ENCODE measurements around the gene BMP6. TPM values are rescaled to one million over a fixed set of nuclear protein-coding genes. Genes with fewer than 3 reads are reported as not detected.

Gene BMP6
- total RNA-seq, 1 experiment from 2014 or later, result not detected

DNA sequence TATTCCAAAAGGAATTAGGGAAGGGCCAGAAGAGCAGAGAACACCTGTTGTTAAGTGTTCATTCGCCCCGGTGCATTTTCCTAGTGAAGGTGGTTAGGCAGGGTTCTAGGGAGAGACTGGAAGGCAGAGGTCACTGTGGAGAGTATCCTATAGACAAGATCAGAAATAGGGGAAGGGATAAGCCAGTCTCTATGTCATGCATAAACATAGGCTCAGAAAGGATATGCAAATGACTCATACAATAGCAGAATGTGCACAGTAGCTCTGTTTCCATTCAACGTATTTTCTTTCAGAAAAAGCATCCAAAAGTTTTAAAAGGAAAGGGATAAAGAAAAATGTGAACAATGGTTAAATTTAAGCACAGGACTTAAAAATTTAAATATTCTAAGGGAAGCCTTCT lies 47.4 kb downstream of the BMP6 start:
- CTCF ChIA-PET, result no interaction called here
- POLR2A ChIA-PET (ENCODE audit: unreplicated experiment), result no interaction called here
- Histone ChIP-seq H3K36me3 (ENCODE audit: low read depth) (no peaks in the 10 kb centered on the region), H3K9me3 (ENCODE audit: insufficient read depth, low read depth) (no peaks in the 10 kb centered on the region), H4K20me1 (ENCODE audit: insufficient read depth) (no peaks in the 10 kb centered on the region), H3K4me3 (no peak overlapping the region), H3F3A (ENCODE audit: insufficient read depth, low read depth) (peaks cover 8% of the 10 kb centered on the region; the same call in 1 of the 2 replicates), H3K4me1 (replicated peaks; ENCODE audit: insufficient read depth) (peaks cover 13% of the 10 kb centered on the region), H3K27me3 (ENCODE audit: insufficient read depth, low read depth) (no peaks in the 10 kb centered on the region), H3K79me2 (ENCODE audit: low read depth) (no peaks in the 10 kb centered on the region), H2AFZ (no peak overlapping the region), H3K9me2 (ENCODE audit: insufficient read depth) (no peaks in the 10 kb centered on the region), H3K27ac (no peak overlapping the region), H3K4me2 (no peak overlapping the region)
- BruUV-seq (replicated peaks), result no TSS peak
- no peak for DNase-seq
- TF ChIP-seq CTCF (conservative IDR thresholded peaks at IDR 0.05), result no peak
- no peak for TF ChIP-seq EZH2 (IDR thresholded peaks at IDR 0.05; ENCODE audit: low read depth)
- intact Hi-C loops (cut with micrococcal nuclease; ENCODE audit: unreplicated experiment), result no loop called here

GRCh38 chr6:7773914-7774313 lies 48.0 kb downstream of the BMP6 start:
- Histone ChIP-seq H3K4me3 (no peak overlapping the region), H3F3A (ENCODE audit: insufficient read depth, low read depth) (peaks cover 8% of the 10 kb centered on the region; the same call in 1 of the 2 replicates), H3K9me3 (ENCODE audit: insufficient read depth, low read depth) (no peaks in the 10 kb centered on the region), H3K4me1 (replicated peaks; ENCODE audit: insufficient read depth) (peaks cover 13% of the 10 kb centered on the region), H3K27me3 (ENCODE audit: insufficient read depth, low read depth) (no peaks in the 10 kb centered on the region), H3K9me2 (ENCODE audit: insufficient read depth) (no peaks in the 10 kb centered on the region), H3K27ac (no peak overlapping the region), H3K36me3 (ENCODE audit: low read depth) (no peaks in the 10 kb centered on the region), H4K20me1 (ENCODE audit: insufficient read depth) (no peaks in the 10 kb centered on the region), H3K4me2 (no peak overlapping the region), H3K79me2 (ENCODE audit: low read depth) (no peaks in the 10 kb centered on the region), H2AFZ (no peak overlapping the region)
- TF ChIP-seq EZH2 (IDR thresholded peaks at IDR 0.05; ENCODE audit: low read depth), result no peak
- no peak for TF ChIP-seq CTCF (conservative IDR thresholded peaks at IDR 0.05)
- DNase-seq, result no peak
- ChIA-PET CTCF (no interaction called here), POLR2A (ENCODE audit: unreplicated experiment) (no interaction called here)
- BruUV-seq (replicated peaks), result no TSS peak
- intact Hi-C loops (cut with micrococcal nuclease; ENCODE audit: unreplicated experiment), result no loop called here

DNA sequence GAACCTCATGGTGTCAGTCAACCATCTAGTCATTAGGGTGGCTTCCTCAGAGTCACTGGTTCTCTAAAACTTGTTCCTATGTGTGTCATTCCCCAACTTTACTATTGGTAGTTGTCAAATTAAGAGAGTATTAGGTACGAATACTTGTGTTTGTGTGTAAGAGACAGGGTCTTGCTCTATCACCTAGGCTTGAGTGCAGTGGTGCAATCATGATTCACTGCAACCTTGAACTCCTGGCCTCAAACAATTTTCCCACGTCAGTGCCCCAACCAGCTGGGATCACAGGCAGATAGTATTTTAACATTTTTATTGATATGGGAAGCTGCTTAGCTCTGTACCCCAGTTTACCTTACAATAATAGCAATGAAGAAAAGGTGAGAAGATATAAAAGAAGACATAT lies 50.6 kb downstream of the BMP6 start:
- POLR2A ChIA-PET (ENCODE audit: unreplicated experiment), result no interaction called here

More for the DNA sequence above, 50.6 kb downstream of the BMP6 start:
- H3K4me3 ChIP-seq, result no peak overlapping the region
- no peak overlapping the region for H3K4me2 ChIP-seq
- no peaks in the 10 kb centered on the region for H3K36me3 ChIP-seq (ENCODE audit: low read depth)
- H3F3A ChIP-seq (ENCODE audit: insufficient read depth, low read depth), result no peaks in the 10 kb centered on the region
- H3K27ac ChIP-seq, result no peak overlapping the region
- H4K20me1 ChIP-seq (ENCODE audit: insufficient read depth), result no peaks in the 10 kb centered on the region
- H3K4me1 ChIP-seq (replicated peaks; ENCODE audit: insufficient read depth), result no peaks in the 10 kb centered on the region
- BruUV-seq (replicated peaks), result no TSS peak
- no peak overlapping the region for H2AFZ ChIP-seq
- CTCF ChIA-PET, result no interaction called here
- no peaks in the 10 kb centered on the region for H3K79me2 ChIP-seq (ENCODE audit: low read depth)
- TF ChIP-seq CTCF (conservative IDR thresholded peaks at IDR 0.05), result no peak
- no peaks in the 10 kb centered on the region for H3K9me2 ChIP-seq (ENCODE audit: insufficient read depth)
- intact Hi-C loops (cut with micrococcal nuclease; ENCODE audit: unreplicated experiment), result no loop called here
- no peaks in the 10 kb centered on the region for H3K9me3 ChIP-seq (ENCODE audit: insufficient read depth, low read depth)
- no peaks in the 10 kb centered on the region for H3K27me3 ChIP-seq (ENCODE audit: insufficient read depth, low read depth)
- DNase-seq, result no peak
